GM21526 (cell line): ENCODE measurements around the gene OTOG.
"Not testable (repeated sequence)": the region's sequence is repeated elsewhere in the genome, so short reads cannot be mapped to it uniquely, and the experiment has no call there.

Experiments
- ATAC-seq: cut with Tn5 transposase; IDR thresholded peaks from one replicate; pipeline ENCODE4 v1.9.1; 2021; ENCODE audit warnings: moderate library complexity; ENCODE audit not compliant: unreplicated experiment, low FRiP score

The OTOG gene

DNA sequence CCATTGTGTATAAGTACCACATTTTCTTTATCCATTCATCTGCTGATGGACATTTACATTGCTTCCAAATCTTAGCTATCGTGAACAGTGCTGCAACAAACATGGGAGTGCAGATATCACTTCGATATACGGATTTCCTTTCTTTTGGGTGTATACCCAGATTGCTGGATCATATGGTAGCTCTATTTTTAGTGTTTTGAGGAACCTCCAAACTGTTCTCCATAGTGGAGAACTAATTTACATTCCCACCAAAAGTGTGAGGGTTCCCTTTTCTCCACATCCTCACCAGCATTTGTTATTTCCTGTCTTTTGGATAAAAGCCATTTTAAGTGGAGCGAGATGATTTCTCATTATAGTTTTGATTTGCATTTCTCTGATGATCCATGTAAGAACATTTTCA is 75.7 kb downstream of the OTOG start:
- not testable (repeated sequence) for ATAC-seq

DNA sequence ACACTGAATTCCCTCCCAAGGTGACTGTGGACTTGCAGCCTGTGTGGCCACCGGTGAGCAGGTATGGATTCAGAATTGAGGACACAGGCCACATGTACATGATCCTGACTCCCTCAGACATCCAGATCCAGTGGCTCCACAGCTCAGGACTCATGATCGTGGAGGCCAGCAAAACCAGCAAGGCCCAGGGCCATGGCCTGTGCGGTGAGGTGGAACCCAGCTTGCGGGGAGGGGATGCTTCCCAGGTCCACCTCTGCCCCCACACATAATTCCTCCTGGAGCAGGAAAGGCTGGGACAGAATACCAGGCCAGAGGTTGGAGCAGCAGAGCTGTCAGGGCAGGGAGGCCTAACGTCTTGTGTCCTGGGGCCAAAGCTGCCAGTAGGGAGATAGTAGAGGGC is 82.1 kb downstream of the OTOG start:
- ATAC-seq = no peak

DNA sequence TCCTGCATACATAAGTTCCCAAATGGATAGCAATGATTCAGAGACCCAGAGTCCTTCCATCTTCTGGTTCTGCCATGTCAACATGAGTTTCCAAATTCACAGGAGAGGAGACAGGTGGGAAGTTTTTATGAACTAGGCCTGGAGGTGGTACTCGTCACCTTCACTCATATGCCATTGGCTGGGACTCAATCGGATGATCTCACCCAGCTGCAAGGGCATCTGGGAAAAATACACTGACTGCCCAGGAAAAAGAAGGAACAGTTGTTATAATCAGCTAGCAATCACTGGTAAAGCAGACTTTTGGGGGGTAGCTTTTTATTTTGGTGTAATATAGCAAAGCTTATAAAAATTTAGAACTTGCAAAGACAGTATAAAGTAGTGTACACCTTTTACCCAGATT is 83.9 kb downstream of the OTOG start:
- ATAC-seq = no peak

DNA sequence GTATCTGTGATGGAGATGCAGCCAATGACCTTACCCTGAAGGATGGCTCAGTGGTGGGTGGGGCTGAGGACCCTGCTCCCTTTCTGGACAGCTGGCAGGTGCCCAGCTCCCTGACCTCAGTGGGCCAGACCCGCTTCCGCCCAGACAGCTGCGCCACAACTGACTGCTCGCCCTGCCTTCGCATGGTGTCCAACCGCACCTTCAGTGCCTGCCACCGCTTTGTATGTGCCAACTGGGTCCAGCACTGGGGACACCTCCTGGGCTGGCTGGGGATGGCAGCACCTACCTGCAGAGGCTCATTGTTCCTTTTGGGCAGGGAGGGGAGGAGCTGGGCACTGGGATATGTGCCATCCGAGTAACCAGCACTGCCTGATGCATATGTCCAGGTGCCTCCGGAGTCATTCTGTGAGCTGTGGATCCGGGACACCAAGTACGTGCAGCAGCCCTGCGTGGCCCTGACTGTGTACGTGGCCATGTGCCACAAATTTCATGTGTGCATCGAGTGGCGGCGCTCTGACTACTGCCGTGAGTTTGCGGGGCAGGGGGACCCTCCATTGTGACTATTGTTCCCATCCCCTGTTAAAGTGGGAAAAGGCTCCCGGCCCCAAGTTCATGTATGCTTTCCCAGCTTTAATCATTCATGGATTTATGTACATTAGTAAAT is 84.8 kb downstream of the OTOG start:
- no peak for ATAC-seq

DNA sequence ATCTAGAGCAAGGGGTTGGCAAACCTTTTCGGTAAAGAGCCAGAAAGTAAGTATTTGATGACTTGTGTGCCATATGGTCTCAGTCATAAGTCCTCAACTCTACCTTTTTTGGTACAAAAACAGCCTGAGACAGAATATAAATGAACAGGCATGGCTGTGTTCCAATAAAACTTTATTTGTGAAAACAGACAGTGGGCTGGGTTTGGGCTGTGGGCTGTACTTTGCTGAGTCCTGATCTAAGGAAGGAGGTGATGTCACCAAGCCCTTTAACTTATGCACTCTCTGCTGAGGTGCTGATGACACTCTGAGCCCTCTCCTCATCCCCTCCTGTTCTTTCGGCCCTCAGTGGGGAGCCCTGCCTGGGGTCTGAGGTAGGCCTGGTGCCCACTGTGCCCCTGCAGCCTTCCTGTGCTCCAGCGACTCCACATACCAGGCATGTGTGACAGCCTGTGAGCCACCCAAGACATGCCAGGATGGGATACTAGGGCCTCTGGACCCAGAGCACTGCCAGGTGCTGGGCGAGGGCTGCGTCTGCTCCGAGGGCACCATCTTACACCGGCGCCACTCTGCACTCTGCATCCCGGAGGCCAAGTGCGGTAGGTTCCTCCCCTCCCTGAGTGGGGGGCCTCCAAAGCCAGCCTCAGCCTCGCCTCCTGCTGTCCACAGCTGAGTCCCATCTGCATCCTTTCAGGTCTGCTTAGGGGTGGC is 86.4 kb downstream of the OTOG start:
- ATAC-seq = no peak

DNA sequence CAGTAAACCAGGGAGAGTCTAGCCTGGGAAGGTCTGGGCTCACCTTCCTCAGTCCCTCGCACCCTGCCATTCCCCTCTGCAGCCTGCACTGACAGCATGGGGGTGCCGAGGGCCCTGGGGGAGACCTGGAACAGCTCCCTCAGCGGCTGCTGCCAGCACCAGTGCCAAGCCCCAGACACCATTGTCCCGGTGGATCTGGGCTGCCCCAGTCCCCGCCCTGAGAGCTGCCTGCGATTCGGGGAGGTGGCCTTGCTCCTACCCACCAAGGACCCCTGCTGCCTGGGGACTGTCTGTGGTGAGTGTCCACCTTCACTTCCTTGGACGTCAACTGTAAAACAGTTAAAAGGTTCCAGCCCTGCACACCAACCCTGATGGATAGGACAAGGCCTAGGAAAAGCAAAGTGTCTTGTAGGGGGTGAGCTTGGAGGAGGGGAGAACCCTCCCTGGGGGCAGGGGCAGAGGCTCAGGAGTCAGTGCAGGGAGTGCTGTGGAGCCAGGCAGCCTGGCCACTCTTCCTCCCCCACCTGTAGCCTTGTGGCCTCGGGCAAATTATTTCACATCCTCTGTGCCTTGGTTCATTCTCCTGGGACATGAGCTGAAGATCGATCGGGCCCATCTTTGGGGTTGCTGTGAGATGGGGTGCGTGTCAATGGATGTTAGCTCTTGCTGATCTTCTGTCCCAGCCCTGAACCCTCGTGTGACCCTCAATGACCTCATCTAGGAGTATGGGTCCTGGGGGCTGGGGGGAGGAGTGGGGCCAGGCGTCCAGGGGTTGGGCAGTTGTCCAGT is 87.1 kb downstream of the OTOG start:
- no peak for ATAC-seq

DNA sequence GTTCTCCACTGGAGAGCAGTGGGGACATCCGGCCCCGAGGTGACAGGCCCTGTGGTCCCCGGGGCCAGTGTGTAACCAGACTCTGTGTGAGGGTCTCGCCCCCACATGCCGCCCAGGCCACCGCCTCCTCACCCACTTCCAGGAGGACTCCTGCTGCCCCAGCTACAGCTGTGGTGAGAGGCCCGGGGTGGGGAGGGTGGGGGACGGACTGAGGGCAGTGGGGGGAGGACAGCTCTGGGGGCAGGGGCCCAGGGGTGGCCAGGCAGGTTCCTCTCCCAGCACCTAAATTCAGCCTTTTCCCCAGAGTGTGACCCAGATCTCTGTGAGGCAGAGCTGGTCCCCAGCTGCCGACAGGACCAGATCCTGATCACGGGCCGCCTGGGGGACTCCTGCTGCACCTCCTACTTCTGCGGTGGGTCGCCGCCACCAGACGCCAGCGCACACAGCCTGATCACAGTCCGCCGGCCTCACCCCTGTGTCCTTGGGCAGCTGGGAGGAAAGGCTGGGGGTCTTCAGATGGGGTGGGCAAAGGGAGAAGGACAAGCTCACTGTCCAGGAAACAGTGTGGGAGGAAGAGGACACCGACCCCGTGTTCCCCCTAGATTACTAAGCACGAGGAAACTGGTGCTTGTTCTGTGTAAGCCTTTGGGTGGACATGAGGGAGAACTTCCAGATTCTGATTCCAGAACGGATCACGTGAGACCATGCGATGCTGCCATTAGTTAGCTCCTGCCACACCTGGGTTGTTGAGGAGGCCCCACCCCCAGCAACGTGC is 87.9 kb downstream of the OTOG start:
- no peak for ATAC-seq

DNA sequence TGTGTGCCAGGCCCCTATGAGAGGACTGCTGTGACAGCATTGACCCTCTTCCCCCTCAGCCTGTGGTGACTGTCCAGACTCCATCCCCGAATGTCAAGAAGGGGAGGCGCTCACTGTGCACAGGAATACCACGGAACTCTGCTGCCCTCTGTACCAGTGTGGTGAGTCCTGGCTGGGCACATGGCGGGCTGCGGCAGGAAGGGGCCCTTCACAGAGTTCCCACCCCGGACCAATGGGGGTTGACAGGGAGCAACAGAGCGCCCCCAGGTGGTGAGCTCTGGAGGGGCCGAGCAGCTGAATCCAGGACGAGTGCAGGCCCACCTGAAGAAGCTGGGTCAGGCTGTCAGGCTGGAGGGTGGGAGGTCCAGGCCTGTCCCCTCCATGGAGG is 88.5 kb downstream of the OTOG start:
- no peak for ATAC-seq

DNA sequence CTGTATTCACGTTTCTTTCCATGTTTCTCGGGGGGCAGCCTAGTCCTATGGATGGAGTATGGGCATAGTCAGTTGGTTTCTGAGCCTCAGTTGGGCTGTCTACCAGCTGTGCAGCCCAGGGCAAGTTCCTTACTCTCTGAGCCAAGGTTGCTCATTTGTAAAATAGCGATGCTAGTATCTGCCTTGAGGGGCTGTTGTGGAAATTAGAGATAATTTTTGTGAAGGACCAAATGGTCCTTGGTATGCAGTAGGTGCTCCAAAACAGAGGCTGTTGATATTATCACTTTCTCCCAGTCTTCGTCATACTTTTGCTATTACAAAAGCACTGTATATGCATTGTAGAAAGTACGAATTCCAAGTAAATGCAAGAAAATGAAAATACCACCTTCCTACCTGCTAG is 89.7 kb downstream of the OTOG start:
- ATAC-seq = no peak

DNA sequence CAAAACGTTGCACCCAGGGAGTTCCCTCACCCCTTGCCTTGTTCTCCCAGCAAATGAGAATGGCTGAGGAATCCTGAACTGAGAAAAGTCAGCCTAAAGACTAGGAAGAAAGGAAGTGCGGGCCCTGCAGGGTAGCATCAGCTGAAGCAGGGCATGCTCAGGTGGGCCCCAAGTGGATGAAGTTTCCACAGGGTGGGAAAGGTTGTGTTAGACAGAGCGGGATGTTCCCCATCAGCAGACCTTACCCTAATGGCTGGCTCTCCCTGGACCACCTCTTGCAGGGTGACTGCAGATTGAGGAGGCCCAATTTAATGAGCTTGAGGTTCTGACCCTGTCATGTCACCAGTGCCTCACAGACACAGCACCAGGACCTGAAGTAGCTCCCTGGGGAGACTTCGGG is 90.8 kb downstream of the OTOG start:
- no peak for ATAC-seq

DNA sequence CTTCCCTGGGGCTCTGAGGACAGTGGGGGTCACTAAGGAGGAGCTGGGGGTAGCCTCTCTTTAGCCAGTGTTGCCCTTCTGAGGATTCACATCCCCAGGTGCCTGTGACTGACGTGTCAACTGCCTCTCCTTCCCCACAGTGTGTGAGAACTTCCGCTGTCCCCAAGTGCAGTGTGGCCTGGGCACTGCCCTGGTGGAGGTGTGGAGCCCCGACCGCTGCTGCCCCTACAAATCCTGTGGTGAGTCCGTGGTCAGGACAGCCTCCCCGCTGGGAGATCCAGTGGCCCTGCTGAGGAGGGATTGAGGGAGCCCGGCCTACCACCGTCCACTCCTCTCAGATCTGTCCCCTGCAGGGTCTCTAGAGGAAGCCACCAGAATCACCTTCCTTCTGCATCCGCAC is 91.3 kb downstream of the OTOG start:
- ATAC-seq = no peak

DNA sequence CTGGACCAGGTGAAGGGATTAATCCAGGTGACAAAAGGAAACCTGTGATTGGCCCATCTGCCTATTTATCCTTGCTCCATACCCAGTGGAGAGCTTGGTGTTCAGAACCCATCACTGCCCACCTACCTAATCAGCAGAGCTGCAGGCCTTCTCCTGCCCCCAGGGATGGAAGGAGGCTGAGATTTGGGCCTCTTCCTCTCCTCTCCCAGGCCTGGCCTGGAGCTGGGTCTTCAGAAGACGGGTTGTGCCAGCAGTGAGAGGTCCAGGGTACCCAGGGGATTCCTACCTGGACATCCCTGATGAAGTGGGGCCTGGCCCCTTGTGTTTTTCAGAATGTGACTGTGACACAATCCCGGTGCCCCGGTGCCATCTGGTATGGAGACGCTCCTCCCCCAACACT is 92.0 kb downstream of the OTOG start:
- no peak for ATAC-seq

DNA sequence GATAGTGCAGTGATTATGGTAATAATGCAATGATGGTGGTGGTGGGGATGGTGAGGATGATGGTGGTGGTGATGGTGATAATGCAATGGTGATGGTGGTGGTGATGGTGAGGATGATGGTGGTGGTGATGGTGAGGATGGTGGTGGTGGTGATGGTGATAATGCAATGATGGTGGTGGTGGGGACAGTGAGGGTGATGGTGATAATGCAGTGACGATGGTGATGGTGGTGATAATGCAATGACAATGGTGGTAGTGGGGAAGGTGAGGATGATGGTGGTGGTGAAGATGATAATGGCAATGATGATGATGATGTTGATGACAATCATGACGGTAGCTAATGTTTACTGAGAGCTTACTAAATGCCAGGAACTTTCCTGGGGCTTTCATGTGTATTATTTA is 92.7 kb downstream of the OTOG start:
- no peak for ATAC-seq

DNA sequence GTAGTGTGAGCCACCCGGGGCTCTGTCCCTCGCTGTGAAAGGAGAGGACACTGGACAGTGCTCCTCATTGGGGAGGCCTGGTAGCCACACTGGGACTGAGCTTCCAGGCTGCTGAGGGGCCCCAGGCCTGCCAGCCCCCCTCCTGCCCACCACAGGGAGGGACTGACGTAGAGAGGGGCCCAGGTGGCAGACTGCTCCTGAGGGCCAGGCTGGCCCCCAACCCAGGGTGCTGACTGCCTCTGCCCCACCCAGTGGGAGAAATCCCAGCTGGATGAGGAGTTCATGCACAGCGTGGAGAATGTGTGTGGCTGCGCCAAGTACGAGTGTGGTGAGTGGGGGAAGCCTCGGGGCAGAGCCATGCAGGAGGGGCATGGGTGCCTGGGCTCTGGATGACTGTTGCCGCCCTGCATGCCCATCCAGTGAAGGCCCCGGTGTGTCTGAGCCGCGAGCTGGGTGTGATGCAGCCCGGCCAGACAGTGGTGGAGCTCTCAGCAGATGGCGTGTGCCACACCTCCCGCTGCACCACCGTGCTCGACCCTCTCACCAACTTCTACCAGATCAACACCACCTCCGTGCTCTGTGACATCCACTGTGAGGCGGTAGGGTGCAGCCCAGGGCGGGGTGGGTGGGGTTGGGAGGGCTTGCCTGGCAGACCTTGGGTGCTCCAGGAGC is 93.6 kb downstream of the OTOG start:
- ATAC-seq = no peak

DNA sequence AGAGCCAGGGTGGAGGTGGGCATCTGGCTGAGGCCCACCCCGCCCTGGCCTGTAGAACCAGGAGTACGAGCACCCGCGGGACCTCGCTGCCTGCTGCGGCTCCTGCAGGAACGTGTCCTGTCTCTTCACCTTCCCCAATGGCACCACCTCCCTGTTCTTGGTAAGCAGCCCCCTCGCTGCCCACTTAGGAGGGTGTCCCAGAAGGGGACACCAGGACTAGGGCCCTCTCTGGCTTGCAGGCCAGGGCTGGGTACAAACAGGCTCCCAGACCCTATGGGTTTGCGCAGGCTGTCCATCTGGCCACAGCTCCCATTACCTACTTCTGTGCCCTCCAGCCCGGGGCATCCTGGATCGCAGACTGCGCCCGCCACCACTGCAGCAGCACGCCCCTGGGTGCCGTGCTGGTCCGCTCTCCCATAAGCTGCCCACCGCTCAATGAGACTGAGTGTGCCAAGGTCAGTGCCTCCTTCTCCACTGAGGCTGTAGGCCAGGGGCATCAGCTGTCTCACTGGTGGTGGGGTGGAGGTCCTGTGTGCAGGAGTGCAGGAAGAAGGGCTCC is 94.8 kb downstream of the OTOG start:
- no peak for ATAC-seq

DNA sequence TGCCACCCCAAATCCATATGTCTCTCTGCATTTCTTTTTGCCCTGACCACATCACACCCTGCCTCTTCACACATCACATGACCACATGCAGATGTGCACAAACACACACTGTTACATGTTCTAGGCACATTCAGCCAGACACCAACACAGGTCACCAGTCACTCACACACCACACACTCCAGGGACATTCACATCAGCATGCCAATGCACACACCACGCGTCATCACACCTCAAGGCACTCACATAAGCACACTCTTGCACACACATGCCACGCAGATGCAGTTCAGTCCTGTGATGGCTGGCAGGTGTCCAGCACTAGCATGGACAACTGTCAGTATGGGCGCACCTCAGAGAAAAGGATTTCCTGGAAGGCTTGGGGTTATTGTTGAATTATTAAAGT is 95.3 kb downstream of the OTOG start:
- no peak for ATAC-seq

DNA sequence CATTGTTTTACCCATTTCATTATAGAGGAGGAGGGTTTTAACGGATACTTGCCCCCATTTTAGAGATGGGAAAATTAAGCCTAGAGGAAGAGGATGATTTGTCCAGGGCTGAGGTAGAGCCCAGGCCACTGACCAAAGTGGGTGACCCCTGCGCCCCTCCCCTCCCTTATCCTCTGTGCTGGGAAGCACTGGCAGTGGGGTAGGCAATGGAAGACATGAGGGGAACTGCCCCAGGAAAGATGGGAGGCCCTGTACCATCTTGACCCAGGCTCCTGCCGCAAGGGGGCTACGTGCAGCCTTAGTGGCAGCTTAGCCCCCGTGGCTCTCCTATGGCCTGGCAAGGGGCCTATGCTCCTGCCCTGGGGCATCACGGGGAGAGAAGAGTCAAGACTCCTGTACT is 95.9 kb downstream of the OTOG start:
- ATAC-seq = no peak

DNA sequence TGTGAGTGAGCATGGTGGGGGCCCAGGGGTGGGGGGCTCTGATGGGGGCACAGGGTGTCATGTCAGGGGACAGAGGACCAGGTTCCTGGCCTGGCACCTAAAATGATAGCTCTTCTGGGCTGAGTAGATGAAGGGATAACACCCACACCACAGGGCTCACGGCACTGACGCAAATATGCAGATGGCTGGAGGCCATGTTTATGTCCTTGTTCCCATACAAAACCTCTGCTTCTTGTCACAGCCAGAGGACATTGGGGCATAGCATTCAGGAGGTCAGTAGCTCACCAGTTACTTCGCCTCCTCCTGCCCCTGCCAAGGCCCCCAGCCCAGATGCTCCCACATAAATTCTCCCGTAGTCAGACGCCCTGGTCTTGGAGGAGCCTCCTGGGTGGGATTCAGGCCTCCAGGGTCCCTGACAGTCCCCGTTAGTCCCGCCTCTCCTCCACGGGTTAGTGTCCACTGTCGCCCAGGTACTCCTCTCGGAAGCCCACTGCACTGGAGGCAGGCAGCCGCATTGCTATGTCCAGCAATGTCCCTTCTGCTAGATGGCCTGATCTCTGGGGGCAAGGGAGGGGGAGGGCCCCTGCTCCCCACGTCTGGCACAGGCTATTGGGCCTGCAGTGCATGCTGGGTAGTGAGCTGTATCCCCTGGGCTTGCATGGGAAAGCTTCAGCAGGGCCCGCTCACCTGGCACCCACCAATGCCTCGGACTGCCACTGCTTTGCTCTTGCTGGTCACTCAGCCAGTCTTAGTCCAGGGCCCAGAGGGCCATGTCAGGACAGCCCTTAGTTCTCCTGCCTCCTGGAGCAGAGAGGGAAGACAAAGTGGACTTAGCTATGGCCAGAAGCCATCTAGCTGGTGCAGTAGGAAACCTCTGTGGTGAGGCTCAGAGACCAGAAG is 96.7 kb downstream of the OTOG start:
- ATAC-seq = no peak
